Mucosa of rectum (tissue), 2 donors: Measurements from ENCODE around the gene PCDHGA1.
A peak's percentile ranks its signal among the peaks of the same experiment; 100 is the strongest.

ENCODE experiments used
- H3K27ac ChIP-seq, 2 donors: one replicate each; pipeline ENCODE4 v1.7.0; 2013; ENCODE audit warnings: inconsistent platforms in 2 of 2, low read depth in 2 of 2, low read length in 2 of 2
- H3K27me3 ChIP-seq, 2 donors: one replicate each; pipeline ENCODE4 v1.7.0; 2013; ENCODE audit warnings: low read length in 2 of 2; ENCODE audit not compliant: control insufficient read depth in 2 of 2, insufficient read depth in 2 of 2
- H3K36me3 ChIP-seq, 2 donors: one replicate each; pipeline ENCODE4 v1.7.0; 2013; ENCODE audit warnings: low read length in 2 of 2; ENCODE audit not compliant: control insufficient read depth in 2 of 2, insufficient read depth in 2 of 2
- H3K4me1 ChIP-seq, 2 donors: one replicate each; pipeline ENCODE4 v1.7.0; 2013; ENCODE audit warnings: low read length in 2 of 2, mild to moderate bottlenecking in 1 of 2; ENCODE audit not compliant: control insufficient read depth in 2 of 2, insufficient read depth in 2 of 2
- H3K4me3 ChIP-seq, 2 donors: one replicate each; pipeline ENCODE4 v1.7.0; 2013; ENCODE audit warnings: low read length in 2 of 2
- H3K9ac ChIP-seq, 2 donors: one replicate each; pipeline ENCODE4 v1.7.0; 2013; ENCODE audit warnings: low read length in 2 of 2, low read depth in 1 of 2, mild to moderate bottlenecking in 1 of 2
- H3K9me3 ChIP-seq, 2 donors: one replicate each; pipeline ENCODE4 v1.7.0; 2013; ENCODE audit warnings: low read length in 2 of 2; ENCODE audit not compliant: control insufficient read depth in 2 of 2
- donor health status: healthy.
- donor health status: Normal muscosa, but diverticular disease.

Gene PCDHGA1

GRCh38 chr5:141529873-141530272 is 199.6 kb downstream of the PCDHGA1 start:
- H3K36me3 ChIP-seq, result peaks cover 28 to 62% of the 10 kb centered on the region in 2 donors
- H3K9me3 ChIP-seq, result no peaks in the 10 kb centered on the region
- H3K4me1 ChIP-seq, result peaks cover 8 to 12% of the 10 kb centered on the region in 2 donors
- H3K4me3 ChIP-seq, result no peak overlapping the region
- H3K27ac ChIP-seq, result no peak overlapping the region
- no peak overlapping the region for H3K9ac ChIP-seq
- no peaks in the 10 kb centered on the region for H3K27me3 ChIP-seq

- H3K9ac ChIP-seq, result no peak overlapping the region
- peaks cover 18 to 44% of the 10 kb centered on the region in 2 donors for H3K36me3 ChIP-seq
- H3K4me1 ChIP-seq, result no peaks in the 10 kb centered on the region
- no peak overlapping the region for H3K27ac ChIP-seq
- no peak overlapping the region for H3K4me3 ChIP-seq
- H3K27me3 ChIP-seq, result no peaks in the 10 kb centered on the region
- no peaks in the 10 kb centered on the region for H3K9me3 ChIP-seq
Measured at GRCh38 chr5:141532726-141533125, 202.4 kb downstream of the PCDHGA1 start.

- no peak overlapping the region for H3K27ac ChIP-seq
- H3K4me1 ChIP-seq, result no peaks in the 10 kb centered on the region
- H3K27me3 ChIP-seq, result no peaks in the 10 kb centered on the region
- H3K36me3 ChIP-seq, result peaks cover 9 to 35% of the 10 kb centered on the region in 2 donors
- H3K4me3 ChIP-seq, result no peak overlapping the region
- no peaks in the 10 kb centered on the region for H3K9me3 ChIP-seq
- no peak overlapping the region for H3K9ac ChIP-seq
Measured at GRCh38 chr5:141533897-141534296, 203.6 kb downstream of the PCDHGA1 start.

GRCh38 chr5:141534492-141535213 is 204.3 kb downstream of the PCDHGA1 start:
- Histone ChIP-seq H3K9me3 (no peaks in the 10 kb centered on the region), H3K4me3 (no peak overlapping the region), H3K36me3 (peaks cover 4 to 28% of the 10 kb centered on the region in 2 donors), H3K27ac (no peak overlapping the region), H3K4me1 (no peaks in the 10 kb centered on the region), H3K9ac (no peak overlapping the region), H3K27me3 (no peaks in the 10 kb centered on the region)

GRCh38 chr5:141543053-141543452 is 212.7 kb downstream of the PCDHGA1 start:
- H3K9ac ChIP-seq, result no peak overlapping the region
- no peaks in the 10 kb centered on the region for H3K4me1 ChIP-seq
- peaks cover 9 to 17% of the 10 kb centered on the region in 2 donors for H3K36me3 ChIP-seq
- H3K27me3 ChIP-seq, result no peaks in the 10 kb centered on the region
- peaks cover 3 to 7% of the 10 kb centered on the region in 2 donors for H3K9me3 ChIP-seq
- no peak overlapping the region for H3K27ac ChIP-seq
- no peak overlapping the region for H3K4me3 ChIP-seq

- Histone ChIP-seq H3K4me1 (no peaks in the 10 kb centered on the region), H3K9me3 (peaks cover 3 to 9% of the 10 kb centered on the region in 2 donors), H3K9ac (no peak overlapping the region), H3K27ac (no peak overlapping the region), H3K4me3 (no peak overlapping the region), H3K27me3 (no peaks in the 10 kb centered on the region), H3K36me3 (peaks cover 20% of the 10 kb centered on the region in 2 donors)
Measured at GRCh38 chr5:141547488-141547887, 217.2 kb downstream of the PCDHGA1 start.

GRCh38 chr5:141547921-141548320 is 217.6 kb downstream of the PCDHGA1 start:
- Histone ChIP-seq H3K36me3 (peaks cover 19 to 20% of the 10 kb centered on the region in 2 donors), H3K9ac (no peak overlapping the region), H3K4me1 (no peaks in the 10 kb centered on the region), H3K27ac (no peak overlapping the region), H3K9me3 (peaks cover 3 to 9% of the 10 kb centered on the region in 2 donors), H3K4me3 (no peak overlapping the region), H3K27me3 (no peaks in the 10 kb centered on the region)

- peak overlapping the region; percentile 7 to 43 for H3K4me3 ChIP-seq
- peak overlapping the region; percentile 26 to 48 for H3K27ac ChIP-seq
- H3K4me1 ChIP-seq, result peaks cover 6 to 17% of the 10 kb centered on the region in 2 donors
- peak overlapping the region in 1 of 2 donors; percentile 30 for H3K9ac ChIP-seq
- H3K27me3 ChIP-seq, result no peaks in the 10 kb centered on the region
- no peaks in the 10 kb centered on the region for H3K9me3 ChIP-seq
- H3K36me3 ChIP-seq, result peaks cover 9 to 15% of the 10 kb centered on the region in 2 donors
Measured at GRCh38 chr5:141557681-141558136, 227.4 kb downstream of the PCDHGA1 start.

- Histone ChIP-seq H3K4me3 (no peak overlapping the region), H3K27me3 (no peaks in the 10 kb centered on the region), H3K27ac (no peak overlapping the region), H3K36me3 (peaks cover 13 to 16% of the 10 kb centered on the region in 2 donors), H3K4me1 (peaks cover 6 to 17% of the 10 kb centered on the region in 2 donors), H3K9me3 (no peaks in the 10 kb centered on the region), H3K9ac (no peak overlapping the region)
Measured at GRCh38 chr5:141558150-141558549, 227.8 kb downstream of the PCDHGA1 start.

- Histone ChIP-seq H3K9ac (no peak overlapping the region), H3K9me3 (no peaks in the 10 kb centered on the region), H3K4me3 (no peak overlapping the region), H3K27me3 (no peaks in the 10 kb centered on the region), H3K27ac (no peak overlapping the region), H3K4me1 (peaks cover 8 to 18% of the 10 kb centered on the region in 2 donors), H3K36me3 (peaks cover 13 to 16% of the 10 kb centered on the region in 2 donors)
Measured at GRCh38 chr5:141559461-141559860, 229.1 kb downstream of the PCDHGA1 start.
